ENCODE data around the gene RPS6KA1.
"Not testable (repeated sequence)": the region's sequence is repeated elsewhere in the genome, so short reads cannot be mapped to it uniquely, and the experiment has no call there.

RPS6KA1 gene

DNA sequence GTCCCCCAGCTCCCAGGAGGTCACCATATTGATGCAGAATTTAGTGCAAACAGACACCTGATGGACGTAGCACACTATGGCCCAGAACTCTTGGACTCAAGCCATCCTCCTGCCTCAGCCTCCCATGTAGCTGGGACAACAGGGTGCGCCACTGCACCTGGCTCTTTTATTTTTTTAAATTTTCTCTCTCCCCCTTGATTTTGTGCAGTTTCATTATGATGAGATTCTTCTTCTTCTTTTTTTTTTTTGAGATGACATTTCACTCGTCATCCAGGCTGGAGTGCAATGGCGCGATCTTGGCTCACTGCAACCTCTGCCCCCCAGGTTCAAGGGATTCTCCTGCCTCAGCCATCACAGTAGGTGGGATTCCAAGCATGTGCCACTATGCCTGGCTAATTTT is 63.8 kb downstream of the RPS6KA1 start:
- no peak for DNase-seq (ENCODE audit: extremely low read depth in 1 of 2, low read depth in 1 of 2)

DNA sequence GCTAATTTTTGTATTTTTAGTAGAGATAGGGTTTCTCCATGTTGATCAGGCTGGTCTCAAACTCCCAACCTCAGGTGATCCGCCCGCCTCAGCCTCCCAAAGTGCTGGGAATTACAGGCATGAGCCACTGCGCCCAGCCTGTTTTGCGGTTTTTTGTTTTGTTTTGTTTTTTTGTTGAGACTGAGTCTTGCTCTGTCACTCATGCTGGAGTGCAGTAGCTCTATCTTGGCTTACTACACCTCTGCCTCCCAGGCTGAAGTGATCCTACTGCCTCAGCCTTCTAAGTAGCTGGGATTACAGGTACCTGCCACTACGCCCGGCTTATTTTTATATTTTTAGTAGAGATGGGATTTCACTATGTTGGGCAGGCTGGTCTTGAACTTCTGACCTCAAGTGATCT is 65.0 kb downstream of the RPS6KA1 start:
- DNase-seq (ENCODE audit: extremely low read depth in 1 of 2, low read depth in 1 of 2), result not testable (repeated sequence)

DNA sequence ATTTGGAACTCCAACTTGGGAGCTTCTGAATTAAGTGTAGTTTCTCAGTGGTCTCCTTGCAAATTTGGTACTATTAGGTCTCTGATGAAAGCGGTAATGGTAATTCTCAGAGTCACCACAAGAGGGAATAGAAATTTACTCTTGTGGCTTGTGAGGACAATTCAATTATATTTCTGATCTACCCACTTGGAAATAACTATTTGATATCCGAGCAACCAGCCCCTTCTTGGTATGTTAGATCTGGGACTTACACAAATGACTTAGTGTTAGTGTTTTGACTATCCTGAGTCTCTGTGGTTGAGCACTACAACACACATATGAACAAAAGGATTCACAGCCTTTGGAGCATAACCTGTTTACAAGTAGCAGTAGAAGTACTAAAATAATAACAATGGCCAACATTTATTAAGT is 68.1 kb downstream of the RPS6KA1 start:
- DNase-seq (ENCODE audit: extremely low read depth in 1 of 2, low read depth in 1 of 2), result no peak

DNA sequence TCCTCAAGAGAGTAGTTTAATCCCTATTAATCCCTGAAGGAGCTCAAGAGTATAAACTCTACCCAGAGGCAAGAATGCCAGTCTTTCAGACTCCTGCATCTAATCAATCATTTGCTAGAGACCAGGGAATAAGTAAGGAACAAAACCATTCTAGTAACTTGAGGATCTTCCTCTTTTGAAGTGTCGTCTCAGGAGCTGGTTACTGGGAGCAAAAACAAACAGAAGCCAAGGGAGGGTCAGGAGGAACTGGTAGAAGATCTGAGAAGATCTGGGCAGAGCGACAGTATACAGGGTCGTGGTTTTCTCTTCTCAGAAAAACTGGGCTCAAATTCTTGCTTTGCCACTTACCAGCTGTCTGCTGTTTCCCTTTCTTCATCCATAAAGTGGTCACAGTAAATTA is 69.3 kb downstream of the RPS6KA1 start:
- DNase-seq (ENCODE audit: extremely low read depth in 1 of 2, low read depth in 1 of 2), result no peak

DNA sequence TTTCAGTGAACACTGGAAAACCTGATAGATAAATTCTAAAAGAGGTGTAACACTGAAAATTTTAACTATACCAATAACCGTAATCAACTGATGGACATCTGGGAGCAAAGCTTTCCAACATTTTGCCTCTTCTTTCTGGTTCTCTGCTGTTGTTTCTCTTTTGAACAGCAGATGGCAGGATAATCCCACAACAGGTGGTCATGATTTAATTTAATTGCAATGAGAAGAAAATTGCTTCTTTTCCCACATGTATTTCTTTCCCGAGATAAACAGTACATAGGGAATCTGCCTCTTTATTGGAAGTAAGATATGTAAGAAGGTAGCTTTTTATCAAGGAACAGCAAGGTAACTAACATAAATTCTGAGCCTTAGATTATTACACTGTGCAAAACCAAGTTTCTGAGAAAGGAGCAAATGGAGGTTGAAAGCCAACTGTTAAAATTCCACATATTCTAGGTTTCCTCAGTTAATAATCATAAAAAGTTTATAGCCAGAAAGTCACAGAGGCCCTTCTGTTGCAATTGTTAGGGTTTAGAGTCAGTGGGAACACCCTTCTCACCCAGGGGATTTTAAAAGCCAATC is 72.9 kb downstream of the RPS6KA1 start:
- no peak for DNase-seq (ENCODE audit: extremely low read depth in 1 of 2, low read depth in 1 of 2)

DNA sequence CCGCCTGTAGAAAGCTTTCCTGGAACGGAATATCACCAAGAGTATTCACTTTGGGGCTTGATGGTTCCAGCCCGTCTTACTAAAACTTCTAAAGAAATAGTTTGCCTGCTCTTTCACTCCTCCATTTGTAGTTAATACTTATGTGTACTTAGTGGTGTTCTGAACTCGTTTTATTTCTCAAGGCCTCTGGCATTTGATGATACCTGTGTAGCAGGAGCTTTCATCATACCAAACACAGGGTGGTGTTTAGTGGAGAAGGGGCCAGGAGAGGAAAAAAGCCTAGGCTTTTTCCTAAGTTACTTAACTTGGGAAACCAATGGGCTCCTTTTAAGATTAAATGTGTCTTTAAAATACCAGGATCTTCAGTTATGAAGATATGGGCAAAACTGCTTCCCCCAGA is 74.3 kb downstream of the RPS6KA1 start:
- no peak for DNase-seq (ENCODE audit: extremely low read depth in 1 of 2, low read depth in 1 of 2)

DNA sequence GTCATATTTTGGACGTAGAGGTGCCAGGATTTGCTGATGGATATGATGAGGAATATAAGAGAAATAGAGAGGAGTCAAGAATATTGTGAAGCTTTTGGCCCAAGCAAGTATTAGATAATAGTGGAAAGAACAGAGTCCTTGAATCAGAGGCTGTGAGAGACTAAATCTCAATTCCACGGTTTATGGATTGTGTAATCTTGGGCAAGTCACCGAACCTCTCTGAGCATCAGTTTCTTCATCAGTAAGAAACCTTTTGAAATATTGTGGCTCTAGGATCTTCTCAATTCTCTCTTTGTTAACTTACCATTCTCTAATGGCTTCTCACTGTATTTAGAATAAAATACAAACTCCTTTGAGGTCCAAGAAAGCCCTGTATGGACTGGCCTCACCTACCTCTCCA is 77.6 kb downstream of the RPS6KA1 start:
- DNase-seq (ENCODE audit: extremely low read depth in 1 of 2, low read depth in 1 of 2), result no peak

DNA sequence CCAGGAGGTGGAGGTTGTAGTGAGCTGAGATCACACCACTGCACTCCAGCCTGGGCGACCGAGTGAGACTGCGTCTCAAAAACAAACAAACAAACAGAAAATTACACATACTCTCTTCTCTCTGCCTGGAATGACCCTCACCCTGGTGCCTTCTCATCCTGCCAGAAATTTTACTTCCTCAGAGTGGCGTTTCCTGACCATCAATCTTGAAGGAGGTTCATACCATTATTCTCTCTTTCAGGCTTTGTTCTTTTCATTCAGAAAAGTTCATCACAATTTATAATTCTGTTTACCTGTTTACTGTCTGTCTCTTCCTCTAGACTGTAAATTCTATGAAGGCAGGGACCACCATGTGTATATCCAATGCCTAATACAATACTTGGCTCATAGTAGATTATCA is 79.3 kb downstream of the RPS6KA1 start:
- no peak for DNase-seq (ENCODE audit: extremely low read depth in 1 of 2, low read depth in 1 of 2)

DNA sequence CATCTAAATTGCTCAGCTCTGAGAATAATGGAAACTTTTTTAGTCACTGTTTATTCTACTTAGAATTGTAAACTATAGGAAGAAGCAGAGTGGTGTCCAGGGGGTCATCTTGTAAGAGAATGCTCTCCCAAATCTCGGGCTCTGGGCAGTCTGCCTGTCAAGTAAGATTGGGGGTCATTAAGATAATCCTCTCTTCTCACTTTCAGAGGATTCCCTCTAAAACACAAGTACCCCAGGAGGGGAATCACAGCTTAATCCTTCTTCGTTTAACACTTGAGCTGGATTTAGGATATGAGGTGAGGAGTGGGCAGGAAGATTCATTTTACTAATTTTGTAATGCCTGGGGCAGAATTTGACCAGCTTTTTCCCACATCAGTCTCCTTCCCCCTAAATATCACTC is 81.2 kb downstream of the RPS6KA1 start:
- DNase-seq (ENCODE audit: extremely low read depth in 1 of 2, low read depth in 1 of 2), result no peak

DNA sequence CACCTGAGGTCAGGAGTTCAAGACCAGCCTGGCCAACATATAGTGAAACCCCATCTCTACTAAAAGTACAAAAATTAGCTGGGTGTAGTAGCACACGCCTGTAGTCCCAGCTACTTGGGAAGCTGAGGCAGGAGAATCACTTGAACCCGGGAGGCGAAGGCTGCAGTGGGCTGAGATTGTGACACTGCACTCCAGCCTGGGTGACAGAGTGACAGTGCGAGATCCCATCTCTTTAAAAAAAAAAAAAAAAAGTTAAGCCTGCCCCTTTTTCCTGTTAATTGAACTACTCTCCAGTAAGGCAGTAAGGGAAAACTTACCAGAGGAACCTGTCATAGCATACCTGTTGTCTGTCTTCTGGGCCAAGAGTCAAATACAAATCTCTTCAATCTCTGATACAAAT is 83.1 kb downstream of the RPS6KA1 start:
- DNase-seq (ENCODE audit: extremely low read depth in 1 of 2, low read depth in 1 of 2), result not testable (repeated sequence)

DNA sequence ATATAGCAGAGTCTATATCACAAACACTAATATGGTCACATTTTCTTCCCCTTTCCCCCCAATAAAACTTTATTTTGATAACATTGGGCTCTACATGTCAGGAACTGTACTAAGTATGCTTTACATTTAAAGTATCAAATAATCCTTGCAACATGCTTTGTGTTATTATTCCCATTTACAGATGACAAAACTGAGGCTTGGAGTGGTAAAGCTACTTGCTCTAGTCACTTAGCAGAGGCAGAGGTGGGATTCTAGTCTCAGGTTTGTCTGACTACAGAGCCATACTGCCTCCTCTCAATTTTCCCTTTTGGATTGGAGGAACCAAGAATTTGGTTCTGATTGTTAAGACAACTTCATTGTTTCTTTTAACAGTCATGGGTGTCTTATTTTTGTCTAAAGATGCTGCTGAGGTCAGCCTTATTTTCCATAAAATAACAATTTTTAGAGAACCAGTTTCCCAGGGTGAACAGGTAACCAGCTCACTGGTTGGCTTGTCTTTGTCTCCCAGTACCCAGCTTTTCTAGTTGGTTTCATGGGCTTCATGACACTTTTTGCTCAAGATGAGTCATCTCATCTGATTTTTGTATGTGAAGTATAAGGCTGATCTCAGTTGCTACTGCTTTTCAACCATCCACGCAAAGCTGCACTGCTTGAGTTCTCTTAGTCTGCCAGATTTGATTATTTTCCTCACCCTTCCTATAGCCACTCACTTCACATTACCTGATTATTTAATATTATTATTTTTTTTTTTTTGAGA is 85.3 kb downstream of the RPS6KA1 start:
- DNase-seq (ENCODE audit: extremely low read depth in 1 of 2, low read depth in 1 of 2), result no peak

DNA sequence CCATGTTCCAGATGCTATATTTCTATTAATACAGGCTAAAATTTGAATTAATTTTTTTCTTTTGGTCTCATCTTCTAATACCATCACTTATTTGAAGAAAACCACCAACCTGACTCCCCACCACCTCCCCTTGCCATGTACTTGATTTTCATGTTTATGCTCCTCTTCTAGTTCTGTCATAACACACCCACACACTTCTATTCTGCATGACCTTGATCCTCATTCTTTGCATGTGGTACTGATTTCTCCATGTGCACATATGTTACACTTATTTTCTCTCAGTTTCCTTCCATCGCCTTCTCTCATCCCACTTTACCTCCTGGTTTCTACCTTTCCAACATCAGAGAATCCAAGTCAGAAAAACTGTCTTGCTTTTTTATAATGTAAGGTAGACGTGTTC is 87.3 kb downstream of the RPS6KA1 start:
- DNase-seq (ENCODE audit: extremely low read depth in 1 of 2, low read depth in 1 of 2), result no peak

DNA sequence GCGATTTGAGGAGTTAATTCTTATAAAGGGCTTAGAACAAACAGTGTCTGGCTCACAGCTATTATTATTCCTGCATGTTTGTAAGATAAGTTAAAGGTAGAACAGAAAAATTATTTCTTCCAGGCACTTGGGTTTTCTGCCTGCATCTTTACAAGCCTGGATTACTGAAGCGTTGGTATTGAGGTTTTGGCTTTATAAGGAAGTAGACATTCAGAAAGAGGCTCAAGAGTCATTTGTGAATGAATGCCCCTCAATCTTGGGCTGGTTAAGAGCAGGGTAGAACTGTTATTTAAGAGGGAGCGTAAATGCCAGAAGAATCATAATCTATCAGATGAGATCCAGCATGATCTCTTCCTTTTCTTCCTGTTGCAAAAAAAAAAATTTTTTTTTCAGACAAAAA is 89.0 kb downstream of the RPS6KA1 start:
- no peak for DNase-seq (ENCODE audit: extremely low read depth in 1 of 2, low read depth in 1 of 2)

All from stimulated activated CD8-positive, alpha-beta memory T cell treated with anti-CD3 and anti-CD28 coated beads, Interleukin-7, amount 100 ng/mL, for 48 hours (primary cell).